ENCODE measurements around the gene PIGV.

PIGV gene

GRCh38 chr1:26774462-26774861 lies 13.3 kb upstream of the PIGV start:
- no peak for DNase-seq

GRCh38 chr1:26775666-26776065 lies 12.1 kb upstream of the PIGV start:
- no peak for DNase-seq

GRCh38 chr1:26779098-26779668 lies 8.6 kb upstream of the PIGV start:
- DNase-seq, result no peak

GRCh38 chr1:26780344-26780957 lies 7.3 kb upstream of the PIGV start:
- no peak for DNase-seq

GRCh38 chr1:26781206-26781825 lies 6.4 kb upstream of the PIGV start:
- DNase-seq, result no peak

- no peak for DNase-seq
Measured at GRCh38 chr1:26782521-26783212, 5.1 kb upstream of the PIGV start.

- no peak for DNase-seq
Measured at GRCh38 chr1:26783646-26784022, 4.1 kb upstream of the PIGV start.

GRCh38 chr1:26784023-26784871 lies 3.5 kb upstream of the PIGV start:
- no peak for DNase-seq

- no peak for DNase-seq
Measured at GRCh38 chr1:26784886-26785285, 2.9 kb upstream of the PIGV start.

GRCh38 chr1:26785611-26786436 lies 1.9 kb upstream of the PIGV start:
- no peak for DNase-seq

- no peak for DNase-seq
Measured at GRCh38 chr1:26786437-26787380, 1.0 kb upstream of the PIGV start.

- no peak for DNase-seq
Measured at GRCh38 chr1:26787381-26787705, 407 bp upstream of the PIGV start.

GRCh38 chr1:26788515-26788785 lies 700 bp downstream of the PIGV start:
- DNase-seq, result no peak

GRCh38 chr1:26788836-26789611 lies 1.3 kb downstream of the PIGV start:
- peak; percentile 53 for DNase-seq

GRCh38 chr1:26789612-26789865 lies 1.8 kb downstream of the PIGV start:
- DNase-seq, result no peak

GRCh38 chr1:26789931-26790330 lies 2.2 kb downstream of the PIGV start:
- DNase-seq, result no peak

GRCh38 chr1:26790551-26790953 lies 2.8 kb downstream of the PIGV start:
- DNase-seq, result no peak

GRCh38 chr1:26791148-26791547 lies 3.4 kb downstream of the PIGV start:
- DNase-seq, result no peak

GRCh38 chr1:26791626-26792025 lies 3.9 kb downstream of the PIGV start:
- no peak for DNase-seq

- DNase-seq, result no peak
Measured at GRCh38 chr1:26792924-26793323, 5.2 kb downstream of the PIGV start.

GRCh38 chr1:26794391-26794790 lies 6.6 kb downstream of the PIGV start:
- no peak for DNase-seq

Measured in NCI-H1048 (cell line).